Measurements from ENCODE around the gene IFT20. TPM values are rescaled to one million over a fixed set of nuclear protein-coding genes. Genes with fewer than 3 reads are reported as not detected.

IFT20 gene
- total RNA-seq, 1 donor from 2014 or later, result 14.0 TPM

DNA sequence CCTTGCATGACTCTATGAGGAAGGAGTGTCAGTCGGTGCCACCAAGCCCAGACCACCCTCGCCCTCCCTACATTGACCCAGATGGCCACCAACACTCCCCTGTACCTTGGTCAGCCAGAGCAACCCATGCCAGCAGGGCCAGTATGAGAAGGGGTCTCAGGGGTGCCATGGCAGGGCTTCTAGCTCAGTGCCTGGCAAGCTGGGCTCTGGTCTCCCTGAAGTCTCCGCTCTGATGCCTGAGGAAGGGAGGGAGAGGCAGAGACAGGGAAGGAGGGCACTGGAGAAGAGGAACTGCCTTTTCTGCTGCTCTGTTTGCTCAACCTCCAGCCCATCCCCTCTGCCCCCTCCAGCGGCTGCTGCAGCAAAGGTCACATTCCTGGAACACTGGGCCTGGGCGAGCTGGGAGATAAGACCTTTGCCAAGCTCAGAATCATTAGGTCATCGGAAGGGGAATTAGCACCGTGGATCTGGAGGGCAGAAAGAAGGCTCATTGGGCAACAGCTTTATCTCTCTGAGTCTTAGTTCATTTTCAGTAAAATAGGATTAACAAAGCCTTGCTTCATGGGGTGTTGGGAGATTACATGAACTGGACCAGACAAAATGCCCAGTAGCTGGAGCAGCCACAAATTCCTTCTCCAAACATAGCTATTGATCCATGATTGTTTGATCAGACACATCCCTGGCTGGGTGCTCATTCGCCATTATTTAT lies 34.9 kb upstream of the IFT20 start, which contains the start of gene VTN:
Gene VTN, minus strand, starts transcription at position 273 of the 709 bp plus-strand sequence. Its CDS starts 104 bp downstream, at position 169.
- DNase-seq (ENCODE audit: low read depth, low spot score), result peak; percentile 16

GRCh38 chr17:28369684-28370034 lies 34.4 kb upstream of the IFT20 start:
- DNase-seq (ENCODE audit: low read depth, low spot score), result no peak
- Mint-ChIP-seq H3K36me3 (ENCODE audit: low read depth) (no peaks in the 10 kb centered on the region), H3K9me3 (no peaks in the 10 kb centered on the region), H3K4me1 (peaks cover 32% of the 10 kb centered on the region), H3K4me3 (peak overlapping the region; percentile 90), H3K27me3 (ENCODE audit: low read depth) (peaks cover 2% of the 10 kb centered on the region), H3K27ac (ENCODE audit: unreplicated experiment) (no peak overlapping the region)
- TF ChIP-seq CTCF (conservative IDR thresholded peaks at IDR 0.05), result no peak

More for the DNA sequence above, 34.9 kb upstream of the IFT20 start, which contains the start of gene VTN:
- Mint-ChIP-seq H3K27me3 (ENCODE audit: low read depth) (peaks cover 2% of the 10 kb centered on the region), H3K27ac (ENCODE audit: unreplicated experiment) (peak within 1 kb of the TSS; percentile 75), H3K4me3 (peak within 1 kb of the TSS; percentile 90), H3K36me3 (ENCODE audit: low read depth) (peaks cover 2% of the 10 kb centered on the region), H3K9me3 (no peaks in the 10 kb centered on the region), H3K4me1 (peaks cover 35% of the 10 kb centered on the region)
- no peak for TF ChIP-seq CTCF (conservative IDR thresholded peaks at IDR 0.05)

GRCh38 chr17:28368915-28369683 lies 33.8 kb upstream of the IFT20 start:
- Mint-ChIP-seq H3K27ac (ENCODE audit: unreplicated experiment) (no peak overlapping the region), H3K4me3 (peak overlapping the region; percentile 62), H3K36me3 (ENCODE audit: low read depth) (no peaks in the 10 kb centered on the region), H3K4me1 (peaks cover 32% of the 10 kb centered on the region), H3K9me3 (no peaks in the 10 kb centered on the region), H3K27me3 (ENCODE audit: low read depth) (peaks cover 2% of the 10 kb centered on the region)
- TF ChIP-seq CTCF (conservative IDR thresholded peaks at IDR 0.05), result no peak
- DNase-seq (ENCODE audit: low read depth, low spot score), result no peak

GRCh38 chr17:28368306-28368831 lies 33.1 kb upstream of the IFT20 start:
- peaks cover 28% of the 10 kb centered on the region for H3K4me1 Mint-ChIP-seq
- H3K4me3 Mint-ChIP-seq, result peak overlapping the region; percentile 51
- H3K27me3 Mint-ChIP-seq (ENCODE audit: low read depth), result no peaks in the 10 kb centered on the region
- H3K9me3 Mint-ChIP-seq, result no peaks in the 10 kb centered on the region
- H3K27ac Mint-ChIP-seq (ENCODE audit: unreplicated experiment), result no peak overlapping the region
- H3K36me3 Mint-ChIP-seq (ENCODE audit: low read depth), result no peaks in the 10 kb centered on the region
- DNase-seq (ENCODE audit: low read depth, low spot score), result no peak
- no peak for TF ChIP-seq CTCF (conservative IDR thresholded peaks at IDR 0.05)

DNA sequence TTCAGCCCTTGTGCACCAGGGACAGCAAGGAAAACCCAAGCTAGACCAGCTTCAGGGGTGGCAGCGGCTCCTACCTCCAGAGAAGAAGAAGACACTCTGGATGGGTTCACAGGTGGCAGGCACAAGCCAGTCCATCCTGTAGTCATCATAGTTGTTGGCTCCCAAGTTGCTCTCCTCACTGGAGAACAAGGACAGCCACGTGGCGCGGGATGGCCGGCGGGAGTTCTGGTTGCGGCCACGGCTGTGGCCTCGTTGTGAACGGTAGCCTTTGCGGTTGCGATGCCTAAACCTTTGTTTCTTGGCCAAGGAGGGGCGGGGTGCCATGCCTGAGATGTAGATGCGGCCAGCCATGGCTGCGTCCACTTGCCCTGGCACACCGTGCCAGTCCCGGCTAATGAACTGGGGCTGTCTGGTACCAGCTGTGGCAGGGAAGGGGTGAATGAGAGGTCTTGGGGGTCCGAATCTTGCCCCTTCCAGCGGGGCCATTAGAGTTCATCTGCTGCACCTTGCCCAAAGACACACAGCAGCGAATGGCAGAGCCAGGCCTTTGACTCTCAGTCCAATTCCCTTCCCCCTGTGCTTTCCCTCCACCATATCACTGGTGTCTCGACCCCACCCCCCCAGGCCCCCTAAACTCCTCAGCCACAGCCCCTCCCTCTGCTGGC lies 32.5 kb upstream of the IFT20 start:
- H3K27ac Mint-ChIP-seq (ENCODE audit: unreplicated experiment), result no peak overlapping the region
- H3K9me3 Mint-ChIP-seq, result no peaks in the 10 kb centered on the region
- TF ChIP-seq CTCF (conservative IDR thresholded peaks at IDR 0.05), result no peak
- peaks cover 22% of the 10 kb centered on the region for H3K4me1 Mint-ChIP-seq
- H3K36me3 Mint-ChIP-seq (ENCODE audit: low read depth), result no peaks in the 10 kb centered on the region
- DNase-seq (ENCODE audit: low read depth, low spot score), result no peak
- H3K27me3 Mint-ChIP-seq (ENCODE audit: low read depth), result no peaks in the 10 kb centered on the region
- H3K4me3 Mint-ChIP-seq, result peak overlapping the region; percentile 51

All from neural crest cell (in vitro differentiated cells).